HG03354 (cell line): Measurements from ENCODE around the gene CRY2.

Source experiments
- ATAC-seq: cut with Tn5 transposase; IDR thresholded peaks from one replicate; pipeline ENCODE4 v1.9.1; 2021; ENCODE audit warnings: mild to moderate bottlenecking; ENCODE audit not compliant: unreplicated experiment, poor library complexity, severe bottlenecking

Gene CRY2

GRCh38 chr11:45844822-45845578 lies 2.3 kb upstream of the CRY2 start:
- ATAC-seq: no peak

- ATAC-seq: no peak
These were observed 1.1 kb upstream of the CRY2 start for GRCh38 chr11:45846174-45846675.

GRCh38 chr11:45847911-45848316 lies 639 bp downstream of the CRY2 start:
- peak; percentile 25 for ATAC-seq

- no peak for ATAC-seq
These were observed 1.4 kb downstream of the CRY2 start for GRCh38 chr11:45848654-45849081.

- no peak for ATAC-seq
These were observed 3.2 kb downstream of the CRY2 start for GRCh38 chr11:45850446-45850845.

- ATAC-seq: no peak
These were observed 4.0 kb downstream of the CRY2 start for GRCh38 chr11:45851228-45851627.

- peak; percentile 15 for ATAC-seq
These were observed 4.9 kb downstream of the CRY2 start for GRCh38 chr11:45852018-45852711.

GRCh38 chr11:45852712-45853101 lies 5.4 kb downstream of the CRY2 start:
- ATAC-seq: peak; percentile 46

- ATAC-seq: no peak
These were observed 6.3 kb downstream of the CRY2 start for GRCh38 chr11:45853332-45854219.

- ATAC-seq: no peak
These were observed 8.0 kb downstream of the CRY2 start for GRCh38 chr11:45855308-45855707.

GRCh38 chr11:45856044-45856468 lies 8.8 kb downstream of the CRY2 start:
- ATAC-seq: no peak

- ATAC-seq: no peak
These were observed 10.7 kb downstream of the CRY2 start for GRCh38 chr11:45857961-45858474.

- no peak for ATAC-seq
These were observed 11.6 kb downstream of the CRY2 start for GRCh38 chr11:45858751-45859398.

GRCh38 chr11:45859661-45860140 lies 12.4 kb downstream of the CRY2 start:
- no peak for ATAC-seq

- no peak for ATAC-seq
These were observed 13.1 kb downstream of the CRY2 start for GRCh38 chr11:45860348-45860747.

- no peak for ATAC-seq
These were observed 13.7 kb downstream of the CRY2 start for GRCh38 chr11:45860764-45861510.

GRCh38 chr11:45864041-45864440 lies 16.8 kb downstream of the CRY2 start:
- no peak for ATAC-seq

GRCh38 chr11:45869551-45869950 lies 22.3 kb downstream of the CRY2 start:
- ATAC-seq: no peak

GRCh38 chr11:45870706-45871105 lies 23.4 kb downstream of the CRY2 start:
- ATAC-seq: no peak
